SK-N-MC (cell line): Measurements from ENCODE around the gene GAS1.

ENCODE experiments used
- EZH2 ChIP-seq: fragments of 200-600 bp; sonication (generic); IDR thresholded peaks from one replicate; pipeline ENCODE4 v1.6.1; 2017; ENCODE audit warnings: antibody characterized with exemption
- FOXP2 ChIP-seq: optimal IDR thresholded peaks from 2 replicates; pipeline ENCODE3; 2011; ENCODE audit warnings: mild to moderate bottlenecking, moderate library complexity; ENCODE audit not compliant: insufficient read depth; ENCODE audit errors: extremely low read length, control extremely low read depth
- POLR2AphosphoS5 ChIP-seq: IDR thresholded peaks from 2 replicates; pipeline ENCODE4 v1.6.1; 2012; ENCODE audit warnings: mild to moderate bottlenecking, low read depth, low read length, borderline replicate concordance

- TF ChIP-seq POLR2AphosphoS5 = no peak
- TF ChIP-seq EZH2 = no peak
- TF ChIP-seq FOXP2 = no peak
These were observed 37.9 kb upstream of the GAS1 start for GRCh38 chr9:86985132-86985647.
